RWPE1 (cell line): ENCODE data around the gene WDR19.
"Not testable (repeated sequence)": the region's sequence is repeated elsewhere in the genome, so short reads cannot be mapped to it uniquely, and the experiment has no call there.

Experiments
- CTCF ChIA-PET: fragments of 350-600 bp; sonication (Branson Sonifier 250); formaldehyde crosslinking; extraction: SDS; loops from one replicate; lab custom pipeline; 2021; lab: Yijun Ruan, JAX
- POLR2A ChIA-PET: fragments of 400-600 bp; formaldehyde crosslinking; extraction: SDS; loops from one replicate; lab custom pipeline; 2020; ENCODE audit warnings: antibody characterized with exemption; ENCODE audit not compliant: low non-redundant PET; lab: Yijun Ruan, JAX
- DNase-seq: peaks from one replicate; pipeline ENCODE4 v3.0.0; 2012; ENCODE audit warnings: low spot score
- H3K27ac ChIP-seq: fragments of 450-650 bp; 2 replicates; pipeline ENCODE4 v1.5.1; 2017
- CTCF ChIP-seq: fragments of 450-650 bp; conservative IDR thresholded peaks from 2 replicates; pipeline ENCODE4 v1.5.1; 2017; ENCODE audit warnings: low read depth, mild to moderate bottlenecking

The WDR19 gene

GRCh38 chr4:39179681-39180080 is 2.6 kb upstream of the WDR19 start:
- H3K27ac ChIP-seq, result no peak overlapping the region
- TF ChIP-seq CTCF, result no peak
- POLR2A ChIA-PET, result interaction anchor here (0.6 kb wide), 1 partner anchor 70 kb away, joined by 3 read pairs; no protein-coding TSS in a partner anchor
- DNase-seq, result no peak
- CTCF ChIA-PET, result interaction anchor here (0.6 kb wide), 1 partner anchor 15 kb away, joined by 3 read pairs; no protein-coding TSS in a partner anchor

GRCh38 chr4:39180629-39181028 is 1.7 kb upstream of the WDR19 start:
- POLR2A ChIA-PET, H3K27ac ChIP-seq, DNase-seq, CTCF ChIA-PET: not testable (repeated sequence)

- TF ChIP-seq CTCF, result no peak
- ChIA-PET CTCF (interaction anchor here (0.6 to 1.5 kb wide), 5 partner anchors 12 to 1320 kb away, joined by 3 to 5 read pairs (median 4); no protein-coding TSS in a partner anchor), POLR2A (no interaction called here)
- no peak for DNase-seq
- no peak overlapping the region for H3K27ac ChIP-seq
Measured at GRCh38 chr4:39181520-39181904, 817 bp upstream of the WDR19 start.

GRCh38 chr4:39201963-39202362 is 19.6 kb downstream of the WDR19 start:
- CTCF ChIA-PET, result no interaction called here
- H3K27ac ChIP-seq, result no peak overlapping the region
- POLR2A ChIA-PET, result no interaction called here
- DNase-seq, result no peak
- no peak for TF ChIP-seq CTCF

- CTCF ChIA-PET, result interaction anchor here (0.6 kb wide), 1 partner anchor 182 kb away, joined by 5 read pairs; no protein-coding TSS in a partner anchor
Measured at GRCh38 chr4:39204543-39204942, 22.2 kb downstream of the WDR19 start.

GRCh38 chr4:39205000-39205399 is 22.7 kb downstream of the WDR19 start:
- ChIA-PET CTCF (interaction anchor here (0.6 kb wide), 1 partner anchor 181 kb away, joined by 5 read pairs; no protein-coding TSS in a partner anchor), POLR2A (no interaction called here)
- H3K27ac ChIP-seq, result no peak overlapping the region
- no peak for TF ChIP-seq CTCF
- DNase-seq, result no peak

More at GRCh38 chr4:39204543-39204942, 22.2 kb downstream of the WDR19 start:
- no peak for DNase-seq
- H3K27ac ChIP-seq, result no peak overlapping the region
- POLR2A ChIA-PET, result interaction anchor here (0.6 kb wide), 1 partner anchor 254 kb away, joined by 5 read pairs; no protein-coding TSS in a partner anchor
- no peak for TF ChIP-seq CTCF

GRCh38 chr4:39205476-39205875 is 23.1 kb downstream of the WDR19 start:
- H3K27ac ChIP-seq, result no peak overlapping the region
- no peak for TF ChIP-seq CTCF
- POLR2A ChIA-PET, result no interaction called here
- no peak for DNase-seq
- CTCF ChIA-PET, result no interaction called here
